Activated T-helper 1 cell treated with Interleukin-2 at 50 U/mL for 16 hours (primary cell): ENCODE data around the gene COL6A2.

Experiments used
- DNase-seq: peaks from one replicate; pipeline ENCODE4 v3.0.0-alpha.2; 2020; ENCODE audit warnings: low read depth

COL6A2 gene

DNA sequence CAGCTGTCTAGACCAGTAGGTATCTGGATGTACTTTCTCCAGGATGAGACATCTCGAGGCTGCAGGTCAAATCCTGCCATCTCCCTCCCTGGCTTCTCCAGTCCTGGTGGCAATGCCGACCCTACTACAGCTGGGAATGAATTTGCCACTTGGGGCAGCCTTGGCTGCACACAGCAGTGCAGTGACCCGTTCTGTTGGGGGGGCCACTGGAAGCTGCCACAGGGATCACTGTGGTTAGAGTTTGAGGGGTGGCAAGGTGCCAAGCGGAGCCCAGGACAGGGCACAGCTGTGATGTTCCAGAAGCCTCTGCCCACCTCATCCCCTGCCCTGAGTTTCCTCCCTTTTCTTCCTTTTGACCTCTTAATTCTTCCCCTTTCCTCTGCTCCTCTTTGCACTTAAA is 17.1 kb downstream of the COL6A2 start:
- no peak for DNase-seq

DNA sequence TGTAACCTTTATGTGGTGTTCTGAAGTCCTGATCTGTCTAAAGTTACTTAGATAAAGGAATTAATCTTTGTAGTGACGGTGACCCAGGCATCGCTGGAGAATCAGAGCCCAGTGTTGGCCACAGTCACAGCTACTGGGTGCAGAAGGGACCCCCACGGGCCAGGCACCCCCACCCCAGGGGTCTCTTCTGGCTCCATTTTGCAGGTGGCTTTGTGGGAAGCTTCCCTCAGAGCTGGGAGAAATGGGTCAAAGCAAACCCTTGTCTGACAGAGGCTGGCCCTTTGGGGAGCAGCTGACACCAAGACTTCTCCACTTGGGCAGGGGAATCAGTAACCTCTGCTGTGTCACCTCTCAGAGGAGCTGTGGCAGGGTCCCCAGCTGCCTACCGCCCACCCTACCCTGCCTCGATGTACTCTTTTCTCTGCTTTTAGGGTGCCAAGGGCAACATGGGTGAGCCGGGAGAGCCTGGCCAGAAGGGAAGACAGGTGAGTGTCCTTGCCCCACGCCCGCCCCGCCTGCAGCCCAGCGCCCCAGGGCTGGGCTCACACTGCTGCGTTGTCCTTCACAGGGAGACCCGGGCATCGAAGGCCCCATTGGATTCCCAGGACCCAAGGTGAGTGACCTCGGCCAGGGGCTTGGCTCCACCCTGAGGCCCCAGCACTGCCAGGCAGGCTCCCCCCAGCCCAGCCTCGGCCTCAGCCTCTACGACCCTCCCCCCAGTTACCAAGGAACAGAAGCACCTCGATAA is 17.7 kb downstream of the COL6A2 start:
- DNase-seq: no peak

DNA sequence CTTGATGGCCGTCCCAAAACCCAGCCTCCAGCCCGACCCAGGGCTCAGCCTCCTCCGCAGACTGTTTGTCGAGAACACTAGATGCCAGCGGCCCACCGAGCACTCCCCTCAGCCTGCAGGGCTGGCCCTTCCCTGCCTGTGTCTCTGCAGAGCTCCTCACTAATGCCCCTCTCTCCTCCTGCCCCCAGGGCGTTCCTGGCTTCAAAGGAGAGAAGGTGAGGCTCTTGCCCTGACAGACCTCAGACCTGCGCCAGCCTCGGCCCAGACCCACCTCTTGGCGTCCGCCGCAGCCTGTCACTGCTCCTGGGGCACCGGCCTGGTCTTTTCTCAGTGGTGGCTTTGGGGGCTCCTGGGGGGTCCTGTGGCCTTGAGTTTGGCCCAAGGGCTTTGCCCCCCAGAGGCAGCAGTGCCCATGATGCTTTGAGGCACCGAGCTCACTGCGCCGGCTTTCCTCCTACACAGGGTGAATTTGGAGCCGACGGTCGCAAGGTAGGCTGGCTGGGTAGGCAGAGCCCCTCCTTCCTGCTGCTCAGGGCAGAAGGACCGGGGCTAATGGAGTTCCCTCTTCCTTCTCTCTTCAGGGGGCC is 18.4 kb downstream of the COL6A2 start:
- no peak for DNase-seq

DNA sequence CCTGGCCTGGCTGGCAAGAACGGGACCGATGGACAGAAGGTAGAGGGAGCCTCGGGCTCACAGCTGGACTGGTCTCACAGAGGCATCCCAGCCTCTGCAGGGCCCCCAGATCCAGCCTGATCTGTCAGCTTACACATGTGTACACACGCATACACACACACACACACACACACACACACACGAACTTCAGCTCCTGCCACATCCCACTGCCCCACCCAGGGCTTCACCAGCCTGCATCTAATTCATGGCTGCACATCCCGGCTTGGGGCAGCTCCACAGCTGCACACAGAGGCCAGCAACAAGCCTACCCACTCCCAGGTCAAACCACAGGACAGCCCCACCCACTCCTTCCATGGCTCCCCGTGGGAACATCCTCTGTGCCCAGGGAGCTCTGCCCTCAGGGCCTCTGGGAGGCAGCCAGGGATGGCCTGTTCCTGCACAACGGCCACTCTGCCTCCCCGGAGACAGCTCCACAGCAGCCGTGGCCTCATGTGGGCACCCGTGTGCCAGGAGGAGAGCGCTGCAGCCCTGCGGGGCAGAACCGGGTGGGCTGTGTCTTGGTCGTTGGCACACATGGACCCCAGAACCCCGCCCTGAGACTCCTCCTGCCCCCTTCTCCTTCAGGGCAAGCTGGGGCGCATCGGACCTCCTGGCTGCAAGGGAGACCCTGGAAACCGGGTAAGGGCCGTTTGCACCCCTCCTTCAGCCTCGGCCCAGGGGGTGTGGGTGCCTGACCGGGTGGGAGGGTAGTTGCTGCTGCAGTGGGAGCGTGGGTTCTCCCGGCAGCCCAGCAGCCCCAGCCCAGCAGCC is 19.1 kb downstream of the COL6A2 start:
- no peak for DNase-seq

DNA sequence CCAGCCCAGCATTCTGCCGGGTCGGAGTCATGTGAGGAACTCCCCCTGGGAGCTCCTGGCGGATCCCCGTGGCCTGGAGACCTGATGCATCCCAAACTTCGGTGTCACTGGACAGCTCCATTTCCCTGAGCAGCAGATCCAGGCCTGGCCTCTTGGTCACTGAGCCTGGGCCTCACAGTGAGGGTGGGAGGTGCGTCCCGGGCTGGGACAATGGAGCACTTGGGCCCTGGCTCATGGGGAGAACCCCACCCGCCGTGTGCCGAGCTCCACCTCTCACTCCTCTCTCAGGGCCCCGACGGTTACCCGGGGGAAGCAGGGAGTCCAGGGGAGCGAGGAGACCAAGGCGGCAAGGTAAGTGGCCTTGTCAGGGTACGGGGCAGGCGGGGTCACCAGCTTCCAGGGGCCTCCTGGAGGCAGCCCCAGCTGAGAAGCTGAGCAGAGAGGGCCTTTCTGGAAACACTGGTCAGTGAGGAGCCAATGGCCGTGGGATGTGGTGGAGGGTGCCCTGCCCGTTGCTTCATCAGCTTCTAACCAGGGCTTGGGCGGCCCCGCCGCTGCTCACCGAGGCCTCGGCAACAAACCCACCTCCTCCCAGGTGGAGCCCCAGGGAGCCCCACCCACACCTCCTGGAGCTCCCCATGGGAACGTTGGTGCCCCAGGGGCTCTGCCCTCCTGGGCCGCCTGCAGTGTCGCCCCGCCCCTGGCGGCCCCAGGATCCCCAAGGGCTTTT is 19.8 kb downstream of the COL6A2 start:
- no peak for DNase-seq

DNA sequence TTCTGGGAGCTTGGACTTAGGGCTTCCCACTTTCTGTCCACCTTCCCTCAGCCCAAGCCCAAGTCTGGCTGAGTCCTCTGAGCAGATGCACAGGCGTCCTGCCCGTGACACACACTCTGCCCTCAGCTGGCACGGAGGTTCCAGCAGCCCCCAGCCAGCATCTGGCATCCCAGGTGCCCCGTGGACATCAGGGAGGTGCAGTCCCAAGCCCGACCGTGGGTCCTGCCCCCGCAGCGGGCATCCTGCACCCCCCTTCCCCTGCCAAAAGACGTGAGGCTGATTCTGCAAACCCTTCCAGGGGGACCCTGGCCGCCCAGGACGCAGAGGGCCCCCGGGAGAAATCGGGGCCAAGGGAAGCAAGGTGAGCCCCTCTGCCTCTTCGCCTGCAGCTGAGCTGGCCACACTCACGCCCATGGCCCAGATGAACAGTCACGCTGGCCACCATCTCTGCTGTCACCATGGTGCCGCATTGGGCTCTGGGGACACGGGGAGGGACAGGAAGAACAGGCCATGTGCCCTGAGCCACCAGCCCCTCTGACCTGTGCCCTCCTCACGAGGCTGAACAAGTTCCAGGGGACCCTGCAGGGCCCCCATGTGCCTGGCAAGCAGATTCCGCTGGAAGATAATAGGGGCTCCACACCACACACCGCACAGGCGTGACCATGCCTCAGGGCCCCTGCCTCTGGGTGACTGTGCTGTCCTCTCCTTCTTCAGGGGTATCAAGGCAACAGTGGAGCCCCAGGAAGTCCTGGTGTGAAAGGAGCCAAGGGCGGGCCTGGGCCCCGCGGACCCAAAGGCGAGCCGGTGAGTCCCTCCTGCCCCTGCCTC is 20.6 kb downstream of the COL6A2 start:
- DNase-seq: no peak

DNA sequence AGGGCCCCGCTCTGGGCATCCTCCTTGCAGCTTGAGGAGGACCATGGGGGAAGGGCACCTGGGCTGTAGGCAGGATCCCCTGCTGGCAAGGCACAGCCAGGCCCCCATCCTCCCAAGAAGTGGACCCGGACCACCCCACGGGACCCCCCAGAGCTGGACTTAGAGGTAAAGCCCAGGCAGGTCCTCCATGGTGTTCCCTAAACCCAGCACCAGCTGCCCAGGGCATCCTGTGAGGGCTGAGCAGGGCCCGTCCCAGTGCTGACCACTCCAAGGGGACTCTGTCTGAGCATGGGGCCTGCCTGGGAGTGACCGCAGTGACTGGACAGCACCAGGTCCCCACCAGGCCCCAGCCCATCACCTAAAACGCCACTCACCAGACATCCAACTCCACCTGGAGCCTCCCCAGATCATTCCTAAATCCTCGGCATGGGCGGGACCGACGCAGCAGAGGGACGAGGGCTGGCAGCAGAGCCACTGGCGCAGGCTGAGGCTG is 21.3 kb downstream of the COL6A2 start:
- no peak for DNase-seq

DNA sequence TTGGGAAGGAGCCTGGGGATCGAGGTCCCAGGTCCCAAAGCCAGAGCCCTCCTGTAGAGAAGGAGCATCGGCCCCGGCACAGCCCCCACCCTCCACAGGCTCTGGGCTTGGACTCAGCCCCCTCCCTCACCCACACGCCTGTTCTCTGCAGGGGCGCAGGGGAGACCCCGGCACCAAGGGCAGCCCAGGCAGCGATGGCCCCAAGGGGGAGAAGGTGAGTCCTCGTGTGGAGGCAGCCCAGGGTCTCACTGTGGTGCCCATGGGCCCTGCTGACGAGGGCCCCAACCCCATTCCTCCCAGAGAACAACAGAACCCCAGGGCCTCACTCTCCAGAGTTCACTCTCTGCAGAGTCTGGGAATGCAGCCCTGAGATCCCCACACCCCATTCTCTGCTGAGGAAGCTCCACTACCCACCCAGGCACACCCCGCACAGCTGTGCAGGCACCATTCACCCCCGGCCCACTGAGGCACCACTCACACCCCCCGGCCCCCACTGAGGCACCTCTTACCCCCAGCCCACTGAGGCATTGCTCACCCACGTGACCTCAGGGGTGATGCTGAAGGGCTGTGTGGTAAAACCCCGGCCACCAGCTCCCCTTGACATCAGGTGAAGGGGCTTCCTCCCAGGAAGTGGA is 21.8 kb downstream of the COL6A2 start:
- no peak for DNase-seq

DNA sequence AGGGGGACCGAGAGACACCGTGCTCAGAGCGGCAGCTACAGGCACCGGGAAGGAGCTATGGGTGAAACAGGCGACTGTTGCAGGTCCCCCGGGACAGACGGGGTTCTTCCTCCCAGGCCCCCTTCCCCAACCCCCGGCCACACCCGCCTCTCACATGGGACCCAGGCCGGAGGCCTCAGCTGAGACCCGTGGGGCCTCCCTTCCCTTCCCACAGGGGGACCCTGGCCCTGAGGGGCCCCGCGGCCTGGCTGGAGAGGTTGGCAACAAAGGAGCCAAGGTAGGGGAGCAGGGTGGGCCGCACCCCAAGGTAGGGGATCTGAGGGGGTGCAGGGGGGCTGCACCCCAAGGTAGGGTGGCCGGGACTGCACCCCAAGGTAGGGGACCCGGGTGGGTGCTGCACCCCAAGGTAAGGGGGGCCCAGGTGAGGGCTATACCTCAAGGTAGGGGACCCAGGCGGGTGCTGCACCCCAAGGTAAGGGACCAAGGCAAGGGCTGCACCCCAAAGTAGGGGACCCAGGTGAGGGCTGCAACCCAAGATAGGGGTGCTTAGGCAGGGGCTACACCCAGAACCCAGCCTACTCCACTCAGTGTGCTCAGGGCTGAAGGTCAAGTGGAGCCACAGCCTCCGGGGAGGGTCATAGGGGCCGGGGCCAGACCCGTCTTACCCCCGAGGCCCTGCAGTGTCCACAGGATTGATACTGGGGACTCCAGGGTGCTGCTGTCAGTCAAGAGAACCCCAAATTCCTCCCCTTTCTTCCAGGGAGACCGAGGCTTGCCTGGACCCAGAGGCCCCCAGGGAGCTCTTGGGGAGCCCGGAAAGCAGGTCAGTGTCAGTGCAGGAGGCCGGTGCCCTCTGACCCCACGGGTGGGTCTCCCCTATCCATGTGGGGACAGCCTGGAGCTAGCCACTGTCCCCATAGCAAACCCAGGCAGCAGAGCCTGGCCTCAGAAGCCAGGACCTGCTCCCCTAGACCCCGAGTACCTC is 22.7 kb downstream of the COL6A2 start:
- DNase-seq: no peak

DNA sequence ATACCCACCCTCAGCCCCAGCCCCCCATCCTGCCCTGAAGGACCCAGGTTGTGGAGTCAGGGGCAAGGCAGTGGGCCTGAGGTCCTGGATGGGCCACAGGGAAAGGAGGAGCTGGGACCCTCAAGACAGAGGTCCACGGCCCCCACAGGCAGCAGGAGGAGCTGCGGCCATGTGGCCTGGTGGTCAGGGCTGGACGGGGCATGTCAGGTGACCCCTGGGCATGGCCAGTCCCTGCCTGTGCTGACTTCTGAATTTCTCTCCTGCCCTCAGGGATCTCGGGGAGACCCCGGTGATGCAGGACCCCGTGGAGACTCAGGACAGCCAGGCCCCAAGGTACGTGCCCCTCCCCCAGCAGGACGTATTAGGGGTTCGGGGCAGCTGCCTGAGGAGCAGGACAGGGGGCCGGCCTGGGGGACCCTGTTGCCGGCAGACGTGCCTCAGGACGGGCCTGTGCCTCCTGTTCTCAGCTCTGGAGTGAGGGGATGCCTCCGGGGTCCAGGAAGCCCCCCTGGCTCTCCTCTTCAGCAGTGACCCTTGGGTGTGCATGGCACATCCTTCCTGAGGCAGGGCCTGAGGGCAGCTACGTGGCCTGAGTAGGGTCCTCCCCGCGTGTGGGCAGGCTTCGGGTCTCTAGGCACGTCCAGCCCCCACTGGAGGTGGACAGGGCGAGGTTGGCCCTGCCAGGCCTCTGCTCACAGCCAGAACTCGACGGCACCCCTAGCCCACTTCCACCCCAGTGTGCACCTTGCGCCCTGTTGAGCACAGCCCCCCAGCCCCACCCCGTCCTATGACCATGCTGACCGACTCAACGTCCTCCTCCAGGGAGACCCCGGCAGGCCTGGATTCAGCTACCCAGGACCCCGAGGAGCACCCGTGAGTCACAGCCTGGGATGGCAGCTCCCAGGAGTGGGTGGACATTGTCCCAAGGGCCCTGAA is 23.6 kb downstream of the COL6A2 start:
- DNase-seq: no peak

DNA sequence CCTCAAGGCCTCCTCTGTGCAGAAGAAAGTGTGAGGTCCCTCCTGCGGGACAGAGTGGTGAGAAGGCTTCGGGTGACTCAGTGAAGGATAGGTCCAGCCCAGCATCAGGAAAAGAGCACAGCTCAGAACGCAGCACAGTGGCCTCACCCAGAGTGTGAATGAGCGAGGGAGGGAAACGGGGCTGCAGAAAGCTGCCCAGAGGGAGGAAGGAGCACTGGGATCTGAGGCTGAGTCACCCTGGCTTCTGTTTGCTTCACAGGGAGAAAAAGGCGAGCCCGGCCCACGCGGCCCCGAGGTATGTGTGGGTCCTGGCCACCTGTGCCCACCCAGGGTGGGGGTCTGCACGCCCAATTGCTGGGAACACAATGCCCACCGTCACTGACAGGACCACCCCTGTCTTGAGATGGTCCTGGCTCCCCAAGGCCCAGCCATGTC is 24.3 kb downstream of the COL6A2 start:
- DNase-seq: no peak

DNA sequence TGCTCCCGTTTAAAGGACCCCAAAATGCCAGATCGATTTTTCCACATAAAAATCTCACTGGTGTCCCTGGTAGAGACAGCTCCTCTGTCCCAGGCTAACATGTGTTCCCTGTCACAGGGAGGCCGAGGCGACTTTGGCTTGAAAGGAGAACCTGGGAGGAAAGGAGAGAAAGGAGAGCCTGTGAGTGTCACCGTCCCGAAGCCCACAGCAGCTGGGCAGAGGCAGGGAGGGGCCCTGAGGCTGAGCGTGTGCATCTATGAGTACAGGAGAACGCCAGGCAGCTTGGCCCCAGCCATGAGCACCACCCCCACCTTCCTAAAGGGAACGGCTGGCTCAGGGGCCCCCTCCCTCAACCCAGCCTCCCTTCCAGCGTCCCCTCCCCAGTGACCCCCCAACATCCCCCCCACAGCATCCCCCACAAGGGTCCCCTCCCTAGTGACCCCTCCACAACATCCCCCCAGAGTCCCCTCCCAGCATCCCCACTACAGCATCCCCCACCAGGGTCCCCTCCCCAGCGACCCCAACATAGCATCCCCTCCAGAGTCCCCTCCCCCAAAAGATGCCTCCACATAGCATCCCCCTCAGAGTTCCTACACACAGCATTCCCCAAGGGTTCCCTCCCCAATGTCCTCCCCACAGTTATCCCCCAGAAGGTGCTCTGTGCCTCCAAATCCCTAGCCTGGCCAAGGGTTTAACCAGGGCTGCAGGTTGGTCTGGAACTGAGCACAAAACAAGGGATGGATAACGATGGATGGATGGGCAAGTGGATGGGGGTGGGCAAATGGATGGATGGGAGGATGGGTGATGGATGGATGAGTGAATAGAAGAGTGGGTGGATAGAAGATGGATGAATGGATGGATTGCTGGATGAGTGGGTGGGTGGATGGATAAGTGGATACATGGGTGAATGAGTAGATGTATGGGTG is 25.1 kb downstream of the COL6A2 start:
- no peak for DNase-seq

DNA sequence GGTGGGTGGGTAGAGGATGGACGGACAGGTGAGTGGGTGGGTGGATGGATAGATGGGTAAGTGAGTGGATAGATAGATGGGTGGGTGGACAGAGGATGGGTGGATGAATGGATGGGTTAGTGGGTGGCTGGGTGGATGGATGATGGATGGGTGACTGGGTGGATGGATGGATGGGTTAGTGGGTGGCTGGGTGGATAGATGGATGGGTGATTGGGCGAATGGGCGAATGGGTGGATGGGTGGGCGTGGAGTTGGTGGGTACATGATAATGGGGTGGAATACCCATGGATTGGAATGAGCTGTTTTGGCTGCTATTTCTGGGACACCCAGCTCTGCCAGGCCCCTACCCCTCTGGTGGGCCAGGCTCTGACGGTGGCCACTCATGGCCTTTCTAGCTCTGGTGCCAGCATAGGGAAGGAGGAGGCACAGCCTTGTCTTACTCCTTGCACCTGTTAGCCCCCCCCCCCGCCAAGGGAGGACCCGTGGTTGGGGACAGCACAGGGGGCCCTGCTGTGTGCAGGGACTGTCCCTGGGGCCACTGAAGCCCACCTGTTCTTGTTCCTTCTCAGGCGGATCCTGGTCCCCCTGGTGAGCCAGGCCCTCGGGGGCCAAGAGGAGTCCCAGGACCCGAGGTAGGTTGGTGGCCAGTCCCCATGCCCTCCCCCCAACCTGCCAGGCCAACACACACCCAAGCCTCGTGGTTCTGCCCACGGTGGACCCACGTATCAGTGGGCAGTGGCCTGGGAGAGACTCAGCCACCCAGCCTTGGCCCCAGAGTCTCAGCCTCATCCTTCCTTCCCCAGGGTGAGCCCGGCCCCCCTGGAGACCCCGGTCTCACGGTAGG is 26.4 kb downstream of the COL6A2 start:
- DNase-seq: no peak

DNA sequence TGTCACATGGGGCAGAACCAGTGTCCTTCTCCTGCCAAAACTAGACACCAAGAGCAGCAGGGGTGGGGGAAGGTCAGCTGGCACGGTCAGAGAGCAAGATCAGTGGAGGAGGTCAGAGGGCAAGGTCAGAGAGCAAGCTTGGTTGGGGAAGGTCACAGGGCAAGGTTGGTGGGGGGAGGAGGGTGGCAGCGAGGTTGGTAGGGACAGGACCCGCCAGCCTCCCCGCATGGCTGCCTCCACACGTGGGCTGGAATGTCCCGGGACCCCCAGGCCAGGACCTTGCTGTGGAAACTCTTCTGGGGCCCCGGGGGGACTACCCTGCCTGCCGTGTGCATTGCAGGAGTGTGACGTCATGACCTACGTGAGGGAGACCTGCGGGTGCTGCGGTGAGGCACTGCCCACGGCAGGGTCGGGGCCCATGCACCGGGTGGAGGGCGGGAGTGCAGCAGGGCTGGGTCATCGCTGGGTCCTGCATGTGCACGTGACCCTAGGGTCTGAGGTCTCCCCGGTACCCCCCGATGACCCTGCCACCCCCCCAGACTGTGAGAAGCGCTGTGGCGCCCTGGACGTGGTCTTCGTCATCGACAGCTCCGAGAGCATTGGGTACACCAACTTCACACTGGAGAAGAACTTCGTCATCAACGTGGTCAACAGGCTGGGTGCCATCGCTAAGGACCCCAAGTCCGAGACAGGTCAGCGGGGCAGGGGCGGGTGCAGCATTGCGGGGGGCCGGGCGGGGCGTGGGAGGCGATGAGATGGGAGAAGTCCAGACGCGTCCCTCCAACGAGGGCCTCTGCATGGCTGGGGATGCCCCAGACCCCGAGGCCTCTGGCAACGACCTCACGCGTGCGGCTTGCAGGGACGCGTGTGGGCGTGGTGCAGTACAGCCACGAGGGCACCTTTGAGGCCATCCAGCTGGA is 27.3 kb downstream of the COL6A2 start:
- no peak for DNase-seq

DNA sequence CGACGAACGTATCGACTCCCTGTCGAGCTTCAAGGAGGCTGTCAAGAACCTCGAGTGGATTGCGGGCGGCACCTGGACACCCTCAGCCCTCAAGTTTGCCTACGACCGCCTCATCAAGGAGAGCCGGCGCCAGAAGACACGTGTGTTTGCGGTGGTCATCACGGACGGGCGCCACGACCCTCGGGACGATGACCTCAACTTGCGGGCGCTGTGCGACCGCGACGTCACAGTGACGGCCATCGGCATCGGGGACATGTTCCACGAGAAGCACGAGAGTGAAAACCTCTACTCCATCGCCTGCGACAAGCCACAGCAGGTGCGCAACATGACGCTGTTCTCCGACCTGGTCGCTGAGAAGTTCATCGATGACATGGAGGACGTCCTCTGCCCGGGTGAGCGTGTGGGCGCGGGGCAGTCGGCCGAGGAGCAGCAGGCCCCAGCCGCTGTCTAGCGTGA is 28.0 kb downstream of the COL6A2 start:
- no peak for DNase-seq
